ENCODE results near the gene CDX2.
"Not testable (repeated sequence)": the region's sequence is repeated elsewhere in the genome, so short reads cannot be mapped to it uniquely, and the experiment has no call there.

The CDX2 gene

DNA sequence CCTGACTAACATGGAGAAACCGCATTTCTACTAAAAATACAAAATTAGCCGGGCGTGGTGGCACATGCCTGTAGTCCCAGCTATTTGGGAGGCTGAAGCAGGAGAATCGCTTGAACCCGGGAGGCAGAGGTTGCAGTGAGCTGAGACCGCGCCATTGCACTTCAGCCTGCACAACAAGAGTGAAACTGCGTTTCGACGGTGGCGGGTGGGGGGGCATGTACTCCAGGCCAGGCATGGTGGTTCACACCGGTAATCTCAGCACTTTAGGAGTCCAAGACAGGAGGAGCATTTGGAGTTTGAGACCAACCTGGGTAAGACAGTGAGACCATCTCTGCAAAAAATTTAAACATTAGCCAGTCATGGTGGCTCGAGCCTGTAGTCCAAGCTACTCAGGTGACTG is 4.9 kb downstream of the CDX2 start:
- not testable (repeated sequence) for DNase-seq

DNA sequence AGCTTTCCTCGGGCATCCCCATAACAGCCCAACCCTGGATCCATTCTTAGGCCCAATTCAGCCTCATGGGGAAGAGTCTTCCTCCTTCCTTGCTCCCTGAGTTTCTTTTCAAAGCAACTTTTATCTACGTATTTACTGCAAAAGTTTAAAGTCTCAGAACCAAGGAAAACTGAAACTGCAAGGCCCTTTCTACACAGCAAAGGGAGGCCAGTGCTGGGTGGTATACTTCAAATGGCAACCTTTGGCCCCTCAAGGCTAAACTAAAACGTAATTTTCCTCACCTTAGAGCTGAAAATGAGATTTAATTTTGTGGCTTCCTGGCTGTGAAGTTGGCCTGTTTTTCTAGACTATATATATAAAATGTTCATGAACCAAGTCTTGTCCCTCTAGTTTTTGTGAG is 5.6 kb downstream of the CDX2 start:
- no peak for DNase-seq

DNA sequence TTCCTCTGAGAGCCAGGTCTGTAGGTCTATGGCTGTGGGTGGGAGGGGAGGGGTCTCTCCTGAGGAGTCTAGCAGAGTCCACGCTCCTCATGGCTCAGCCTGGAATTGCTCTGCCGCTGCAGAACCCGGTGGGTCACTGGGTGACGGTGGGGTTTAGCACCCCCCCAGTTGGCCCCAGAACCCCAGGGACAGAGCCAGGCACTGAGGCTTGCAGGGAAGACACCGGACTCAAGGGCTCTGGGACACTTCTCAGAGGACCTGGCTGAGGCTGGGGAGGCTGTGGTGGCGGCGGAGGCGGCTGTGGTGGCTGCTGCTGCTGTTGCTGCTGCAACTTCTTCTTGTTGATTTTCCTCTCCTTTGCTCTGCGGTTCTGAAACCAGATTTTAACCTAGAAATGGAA is 6.1 kb downstream of the CDX2 start:
- no peak for DNase-seq

DNA sequence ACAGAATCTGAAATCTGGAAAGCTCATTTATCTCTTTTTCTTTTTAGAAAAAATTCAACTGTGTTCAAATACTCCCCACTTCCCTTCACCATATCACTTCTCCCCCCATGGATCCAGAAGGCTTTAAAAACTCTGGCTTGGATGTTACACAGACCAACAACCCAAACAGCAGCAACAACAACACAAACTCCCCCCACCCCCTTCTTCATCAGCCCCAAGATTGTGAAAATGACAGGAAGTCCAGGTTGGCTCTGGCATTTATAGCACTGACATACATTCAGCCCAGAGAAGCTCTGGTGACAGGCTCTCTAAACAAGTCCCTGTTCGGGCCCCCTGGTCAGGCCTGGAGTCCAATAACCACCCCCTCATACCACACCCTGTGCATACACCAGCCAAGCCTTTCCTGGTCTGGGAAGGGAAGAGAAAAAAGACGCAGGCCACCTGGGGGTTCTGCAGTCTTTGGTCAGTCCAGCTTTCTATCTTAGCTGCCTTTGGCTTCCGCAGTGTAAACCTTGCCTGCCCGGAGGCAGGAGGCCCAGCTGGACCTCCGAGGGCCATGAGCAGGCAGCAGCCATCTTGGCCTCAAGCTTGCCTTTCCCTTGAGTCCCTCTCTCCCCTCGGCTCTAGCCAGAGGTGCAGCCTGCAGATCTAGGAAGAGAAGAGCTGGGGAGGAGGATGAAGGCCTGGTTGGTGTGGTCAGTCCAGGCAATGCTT is 6.8 kb downstream of the CDX2 start:
- DNase-seq, result no peak

GRCh38 chr13:27961227-27962085 is 7.7 kb downstream of the CDX2 start:
- DNase-seq, result no peak

GRCh38 chr13:27960362-27961226 is 8.5 kb downstream of the CDX2 start:
- DNase-seq, result peak; percentile 9

- no peak for DNase-seq
These were observed 9.1 kb downstream of the CDX2 start for GRCh38 chr13:27959976-27960361.

- no peak for DNase-seq
These were observed 12.4 kb downstream of the CDX2 start for GRCh38 chr13:27956576-27957300.

DNA sequence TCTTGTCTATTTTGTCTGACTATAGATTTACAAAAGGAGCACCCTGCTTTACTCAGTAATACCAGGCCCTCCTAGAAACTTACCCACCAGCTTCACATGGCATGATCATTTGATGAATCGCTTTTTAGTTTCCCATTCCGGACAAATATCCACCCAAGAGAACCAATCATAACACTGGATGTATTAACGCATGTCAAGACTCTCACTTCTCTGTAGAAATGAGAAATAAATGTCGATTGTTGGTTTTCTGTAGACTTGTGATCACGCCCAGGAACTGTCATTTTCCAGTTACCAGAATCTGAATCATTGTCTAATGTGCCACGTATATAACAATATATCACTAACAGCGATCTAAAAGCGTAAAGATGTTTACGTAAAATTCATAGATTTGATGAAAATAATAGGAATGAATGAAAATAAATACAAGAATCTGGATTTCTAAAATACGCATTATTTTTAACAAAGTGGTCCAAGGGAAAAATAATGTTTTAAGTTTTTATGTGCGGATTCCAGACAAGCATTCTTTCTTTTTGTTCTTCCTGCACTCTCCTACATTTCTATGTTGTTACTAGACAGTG is 14.0 kb downstream of the CDX2 start:
- no peak for DNase-seq

DNA sequence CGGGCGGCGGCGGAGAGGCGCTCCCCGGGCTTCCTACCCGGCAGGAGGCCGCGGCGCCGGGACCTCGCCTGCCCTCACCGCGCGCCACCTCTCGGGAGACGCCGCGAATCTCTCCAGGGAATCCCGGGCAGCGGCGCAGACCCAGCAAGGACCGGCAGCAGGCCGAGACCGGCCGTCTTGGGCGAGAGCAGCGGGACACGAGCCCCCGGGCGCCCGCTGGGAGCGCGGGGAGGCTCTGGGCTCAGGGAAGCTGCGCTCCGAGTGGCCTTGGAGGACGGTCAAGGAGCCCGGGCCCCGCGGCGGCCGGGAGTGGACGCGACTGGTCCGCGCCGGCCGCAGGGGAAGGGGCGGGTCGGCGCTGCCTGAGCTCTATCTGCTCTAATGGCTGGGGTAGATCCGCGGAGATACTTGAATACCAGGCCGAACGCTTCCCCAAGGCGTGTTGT is 14.7 kb downstream of the CDX2 start:
- peak; percentile 13 for DNase-seq

DNA sequence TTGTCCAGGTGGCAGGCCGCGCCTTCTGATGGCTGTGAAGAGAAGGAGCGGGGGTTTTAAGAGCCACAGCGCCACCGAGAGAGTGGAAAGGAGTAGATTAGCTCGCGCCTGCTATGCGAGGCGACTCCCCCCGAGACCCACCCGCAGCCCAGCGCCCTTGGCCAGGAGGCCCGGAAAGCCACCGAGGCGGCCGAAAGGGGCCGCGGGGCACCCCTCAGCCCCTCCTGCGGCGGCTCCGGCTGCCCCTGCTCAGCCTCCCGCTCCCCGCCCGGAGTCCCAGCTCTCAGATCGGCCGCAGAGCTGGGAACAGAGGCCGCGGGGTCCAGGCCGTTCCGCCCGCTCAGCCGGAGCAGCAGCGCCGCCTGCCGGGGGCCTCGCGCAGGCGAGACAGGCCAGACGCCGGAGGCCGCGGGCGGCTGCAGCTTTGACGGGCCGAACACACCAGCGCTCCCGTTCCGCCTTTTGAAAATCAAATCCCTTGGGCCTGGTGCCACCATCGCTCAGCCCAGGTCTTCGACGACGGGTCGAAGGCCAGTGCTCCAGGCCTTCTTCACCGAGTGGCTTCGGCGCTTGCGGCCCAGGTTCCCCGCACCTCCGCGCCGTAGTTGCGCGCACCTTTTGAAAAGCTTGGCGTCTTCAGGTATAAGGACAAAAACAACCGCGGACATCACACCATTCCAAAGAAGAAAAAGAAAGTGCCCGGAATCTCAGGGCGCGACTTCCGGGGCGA is 15.3 kb downstream of the CDX2 start:
- peak; percentile 58 for DNase-seq

DNA sequence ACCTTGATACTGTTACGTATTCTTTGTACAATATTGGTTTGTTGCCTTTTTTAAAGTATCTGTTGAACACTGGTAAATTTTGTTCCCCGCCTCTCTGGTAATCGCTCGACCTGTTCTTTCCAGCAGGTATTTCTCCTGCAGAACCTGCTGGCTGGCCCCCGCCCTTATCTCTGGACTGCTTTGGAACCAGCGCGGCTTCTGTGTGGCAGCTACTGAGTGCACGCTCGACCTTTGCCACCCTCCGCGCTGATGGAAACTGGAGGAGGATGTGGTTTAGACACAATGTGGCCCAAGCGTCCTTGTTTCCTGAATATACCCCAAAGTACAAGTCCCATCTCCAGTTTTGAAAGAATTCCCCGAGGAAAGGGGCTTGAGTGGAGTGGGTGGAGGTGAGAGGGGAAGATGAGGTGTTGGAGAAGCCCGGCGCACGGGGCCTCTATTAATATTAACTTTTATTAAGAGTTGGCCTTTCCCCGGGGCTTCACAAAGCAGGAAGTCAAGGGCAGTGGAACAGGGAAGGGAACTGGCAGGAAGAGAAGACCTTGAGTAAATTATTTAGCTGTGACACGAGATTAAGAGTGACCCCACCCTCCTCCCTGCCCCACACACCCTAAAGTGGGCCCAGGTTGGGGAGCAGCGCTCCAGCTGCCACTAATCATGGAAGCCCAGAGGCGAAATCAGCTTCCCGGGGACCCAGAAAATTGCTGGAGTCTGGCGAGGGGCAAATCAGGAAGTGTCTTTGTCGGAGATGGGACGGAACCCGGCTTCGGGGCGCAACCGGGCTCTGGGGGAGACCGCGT is 16.0 kb downstream of the CDX2 start:
- no peak for DNase-seq

GRCh38 chr13:27942972-27943371 is 26.1 kb downstream of the CDX2 start:
- no peak for DNase-seq

DNA sequence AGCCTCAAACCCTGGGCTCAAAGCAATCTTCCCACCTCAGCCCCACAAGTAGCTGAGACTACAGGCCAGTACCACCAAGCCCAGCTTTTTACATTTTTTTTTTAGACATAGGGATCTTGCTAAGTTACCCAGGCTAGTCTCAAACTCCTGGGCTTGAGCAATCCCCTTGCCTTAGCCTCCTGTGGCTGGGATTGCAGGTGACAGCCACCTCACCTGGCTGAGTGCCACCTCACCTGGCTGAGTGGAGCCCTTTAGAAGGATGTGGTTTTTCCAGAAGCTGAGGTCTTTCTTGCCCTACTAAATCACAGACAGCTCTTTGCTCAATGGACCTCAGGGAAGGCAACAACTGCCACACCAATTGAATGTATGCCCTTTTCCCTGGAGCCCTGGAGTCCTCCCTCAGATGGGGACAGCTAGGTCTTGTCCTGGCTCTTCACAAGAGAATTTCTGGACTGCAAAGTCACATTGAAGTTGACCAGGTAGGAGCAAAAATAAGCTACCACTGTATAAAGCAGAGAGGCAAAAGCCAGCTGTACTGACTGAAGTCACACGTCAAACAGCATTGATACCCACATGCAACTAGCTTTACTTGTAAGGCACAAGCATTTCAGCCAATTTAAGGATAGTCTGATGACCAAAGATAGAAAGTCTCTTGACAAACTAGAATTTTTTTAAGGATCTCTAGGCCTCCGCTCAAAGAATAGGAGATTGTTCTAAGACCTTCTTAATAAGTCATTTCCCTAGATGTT is 35.4 kb downstream of the CDX2 start:
- DNase-seq, result no peak

- DNase-seq, result no peak
These were observed 36.0 kb downstream of the CDX2 start for GRCh38 chr13:27933118-27933517.

DNA sequence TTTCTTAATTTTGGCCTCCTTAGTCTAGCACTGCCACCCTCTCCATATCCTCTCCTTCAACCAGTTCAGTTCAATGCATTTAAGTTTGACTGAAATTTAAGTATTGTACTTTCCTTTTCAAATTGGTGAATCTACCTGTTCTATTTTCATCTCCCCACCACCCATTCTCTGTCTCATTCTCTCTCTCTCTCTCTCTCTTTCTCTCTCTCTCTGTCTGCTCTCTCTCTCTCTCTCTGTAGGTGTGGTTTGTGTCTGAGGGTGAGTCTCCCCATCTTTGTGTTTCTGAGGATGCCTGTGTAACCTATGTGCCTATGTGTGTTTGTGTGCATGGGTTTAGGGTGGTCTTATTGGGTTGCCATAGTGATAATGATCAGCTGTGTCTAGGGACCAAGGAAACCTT is 39.2 kb downstream of the CDX2 start:
- no peak for DNase-seq

- no peak for DNase-seq
These were observed 40.0 kb downstream of the CDX2 start for GRCh38 chr13:27928805-27929753.

GRCh38 chr13:27928353-27928804 is 40.7 kb downstream of the CDX2 start:
- no peak for DNase-seq

All from HCEC 1CT (cell line).